ENCODE data around the gene WSCD2. TPM values are rescaled to one million over a fixed set of nuclear protein-coding genes. Genes with fewer than 3 reads are reported as not detected.

Gene WSCD2
- total and polyA plus RNA-seq, 2 experiments from 2014 or later, result not detected

- no peaks in the 10 kb centered on the region for H3K27me3 ChIP-seq (replicated peaks; ENCODE audit: insufficient read depth)
- H3K4me3 ChIP-seq, result no peak overlapping the region
- TF ChIP-seq EZH2phosphoT487 (IDR thresholded peaks at IDR 0.05; ENCODE audit: insufficient read depth, low read depth) (no peak), EZH2 (IDR thresholded peaks at IDR 0.05; ENCODE audit: insufficient read depth, poor library complexity, severe bottlenecking) (no peak)
- no peaks in the 10 kb centered on the region for H4K20me1 ChIP-seq (ENCODE audit: insufficient read depth)
- H3K9me3 ChIP-seq (ENCODE audit: low read depth), result no peaks in the 10 kb centered on the region
- H3K9ac ChIP-seq, result no peak overlapping the region
- in situ Hi-C loops (cut with MboI), result no loop called here
- no peak overlapping the region for H3K27ac ChIP-seq
- H3K4me1 ChIP-seq (ENCODE audit: insufficient read depth), result no peaks in the 10 kb centered on the region
- no peaks in the 10 kb centered on the region for H3K79me2 ChIP-seq (ENCODE audit: insufficient read depth)
- 40 to 43% methylated on average over 4 of the region's 4 CpGs for WGBS, 2 experiments (ENCODE audit: low coverage in 1 of 2, low lambda C conversion rate in 2 of 2, missing lambda C conversion rate in 2 of 2)
- H3F3A ChIP-seq (ENCODE audit: insufficient read depth), result no peaks in the 10 kb centered on the region
- no peak for DNase-seq
- no peak overlapping the region for H2AFZ ChIP-seq
- no peaks in the 10 kb centered on the region for H3K36me3 ChIP-seq (ENCODE audit: low read depth)
- no peaks in the 10 kb centered on the region for H3K9me2 ChIP-seq (ENCODE audit: insufficient read depth)
- H3K4me2 ChIP-seq (ENCODE audit: unreplicated experiment), result no peak overlapping the region
Measured at GRCh38 chr12:108141600-108142130, 12.6 kb downstream of the WSCD2 start.

DNA sequence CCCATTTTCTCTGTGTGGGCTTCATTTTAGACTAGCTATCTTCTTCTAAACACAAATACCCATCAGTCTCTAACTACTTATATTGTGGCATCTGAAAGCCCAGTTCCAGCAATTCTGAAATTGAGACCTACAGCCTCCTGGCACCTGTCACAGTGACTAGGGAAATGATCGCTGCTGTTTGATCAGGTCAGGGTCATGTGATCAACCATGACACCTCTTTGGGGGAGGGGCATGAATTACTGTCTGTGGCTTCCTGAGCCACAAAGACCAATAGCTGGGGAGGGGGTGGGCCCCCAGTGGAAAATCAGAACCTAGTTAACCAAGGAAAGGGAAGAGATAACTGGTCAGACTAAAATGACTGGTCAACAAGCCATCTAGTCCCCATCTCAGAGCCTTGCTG lies 14.1 kb downstream of the WSCD2 start:
- no peaks in the 10 kb centered on the region for H3K4me1 ChIP-seq (ENCODE audit: insufficient read depth)
- no peak overlapping the region for H3K27ac ChIP-seq
- no peaks in the 10 kb centered on the region for H3K36me3 ChIP-seq (ENCODE audit: low read depth)
- no peaks in the 10 kb centered on the region for H3K27me3 ChIP-seq (replicated peaks; ENCODE audit: insufficient read depth)
- 38% methylated on average over 1 of the region's 1 CpG for WGBS, 2 experiments (ENCODE audit: low coverage in 1 of 2, low lambda C conversion rate in 2 of 2, missing lambda C conversion rate in 2 of 2)
- in situ Hi-C loops (cut with MboI), result no loop called here
- no peaks in the 10 kb centered on the region for H3K9me3 ChIP-seq (ENCODE audit: low read depth)
- TF ChIP-seq EZH2 (IDR thresholded peaks at IDR 0.05; ENCODE audit: insufficient read depth, poor library complexity, severe bottlenecking), result no peak
- no peak for TF ChIP-seq EZH2phosphoT487 (IDR thresholded peaks at IDR 0.05; ENCODE audit: insufficient read depth, low read depth)
- no peak overlapping the region for H3K4me3 ChIP-seq
- no peaks in the 10 kb centered on the region for H3K9me2 ChIP-seq (ENCODE audit: insufficient read depth)
- DNase-seq, result no peak
- H3K9ac ChIP-seq, result no peak overlapping the region
- H2AFZ ChIP-seq, result no peak overlapping the region
- no peaks in the 10 kb centered on the region for H4K20me1 ChIP-seq (ENCODE audit: insufficient read depth)
- no peak overlapping the region for H3K4me2 ChIP-seq (ENCODE audit: unreplicated experiment)
- H3K79me2 ChIP-seq (ENCODE audit: insufficient read depth), result no peaks in the 10 kb centered on the region
- no peaks in the 10 kb centered on the region for H3F3A ChIP-seq (ENCODE audit: insufficient read depth)

DNA sequence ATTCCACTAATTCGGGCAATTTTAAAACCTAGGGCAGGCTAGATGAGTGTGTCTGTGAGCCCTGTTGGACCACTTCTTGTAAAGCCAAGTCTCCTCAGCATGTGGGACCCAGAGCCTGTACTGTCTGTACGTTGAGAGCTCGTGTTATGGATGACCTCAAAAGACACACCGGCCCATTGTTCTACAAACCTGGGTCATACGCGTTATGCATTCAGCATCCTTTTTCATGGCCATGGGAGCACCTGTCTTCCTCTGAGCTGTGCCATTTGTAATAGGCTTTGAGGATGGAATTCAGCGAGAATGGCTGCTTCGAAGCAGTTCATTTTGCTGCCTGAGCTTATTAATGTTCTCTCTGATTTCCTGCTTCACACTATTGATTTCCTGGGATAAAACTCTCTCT lies 15.0 kb downstream of the WSCD2 start:
- no peaks in the 10 kb centered on the region for H4K20me1 ChIP-seq (ENCODE audit: insufficient read depth)
- 48 to 57% methylated on average over 8 of the region's 8 CpGs for whole genome bisulfite sequencing, 2 experiments (ENCODE audit: low coverage in 1 of 2, low lambda C conversion rate in 2 of 2, missing lambda C conversion rate in 2 of 2)

GRCh38 chr12:108145011-108145410 lies 15.9 kb downstream of the WSCD2 start:
- H4K20me1 ChIP-seq (ENCODE audit: insufficient read depth), result no peaks in the 10 kb centered on the region
- no peaks in the 10 kb centered on the region for H3K9me2 ChIP-seq (ENCODE audit: insufficient read depth)
- H3K36me3 ChIP-seq (ENCODE audit: low read depth), result no peaks in the 10 kb centered on the region
- H2AFZ ChIP-seq, result no peak overlapping the region
- 46 to 61% methylated on average over 2 of the region's 2 CpGs for WGBS, 2 experiments (ENCODE audit: low coverage in 1 of 2, low lambda C conversion rate in 2 of 2, missing lambda C conversion rate in 2 of 2)
- H3F3A ChIP-seq (ENCODE audit: insufficient read depth), result no peaks in the 10 kb centered on the region
- no peak for DNase-seq
- no peaks in the 10 kb centered on the region for H3K9me3 ChIP-seq (ENCODE audit: low read depth)
- no peaks in the 10 kb centered on the region for H3K4me1 ChIP-seq (ENCODE audit: insufficient read depth)
- no peak overlapping the region for H3K4me2 ChIP-seq (ENCODE audit: unreplicated experiment)
- no peaks in the 10 kb centered on the region for H3K27me3 ChIP-seq (replicated peaks; ENCODE audit: insufficient read depth)
- no peak overlapping the region for H3K9ac ChIP-seq
- H3K79me2 ChIP-seq (ENCODE audit: insufficient read depth), result no peaks in the 10 kb centered on the region
- no peak overlapping the region for H3K27ac ChIP-seq
- H3K4me3 ChIP-seq, result no peak overlapping the region
- TF ChIP-seq EZH2 (IDR thresholded peaks at IDR 0.05; ENCODE audit: insufficient read depth, poor library complexity, severe bottlenecking) (no peak), EZH2phosphoT487 (IDR thresholded peaks at IDR 0.05; ENCODE audit: insufficient read depth, low read depth) (no peak)
- in situ Hi-C loops (cut with MboI), result no loop called here

More for the DNA sequence above, 15.0 kb downstream of the WSCD2 start:
- no peak overlapping the region for H3K4me2 ChIP-seq (ENCODE audit: unreplicated experiment)
- no peaks in the 10 kb centered on the region for H3K79me2 ChIP-seq (ENCODE audit: insufficient read depth)
- no peak for TF ChIP-seq EZH2 (IDR thresholded peaks at IDR 0.05; ENCODE audit: insufficient read depth, poor library complexity, severe bottlenecking)
- no peak for TF ChIP-seq EZH2phosphoT487 (IDR thresholded peaks at IDR 0.05; ENCODE audit: insufficient read depth, low read depth)
- no peaks in the 10 kb centered on the region for H3K9me3 ChIP-seq (ENCODE audit: low read depth)
- no peaks in the 10 kb centered on the region for H3K27me3 ChIP-seq (replicated peaks; ENCODE audit: insufficient read depth)
- no peak overlapping the region for H2AFZ ChIP-seq
- in situ Hi-C loops (cut with MboI), result no loop called here
- H3K9ac ChIP-seq, result no peak overlapping the region
- DNase-seq, result no peak
- H3K36me3 ChIP-seq (ENCODE audit: low read depth), result no peaks in the 10 kb centered on the region
- no peaks in the 10 kb centered on the region for H3K4me1 ChIP-seq (ENCODE audit: insufficient read depth)
- no peak overlapping the region for H3K27ac ChIP-seq
- no peak overlapping the region for H3K4me3 ChIP-seq
- H3K9me2 ChIP-seq (ENCODE audit: insufficient read depth), result no peaks in the 10 kb centered on the region
- no peaks in the 10 kb centered on the region for H3F3A ChIP-seq (ENCODE audit: insufficient read depth)
